Heart left ventricle (tissue), 16 donors: ENCODE measurements around the gene ABHD16B. TPM values are rescaled to one million over a fixed set of nuclear protein-coding genes. Genes with fewer than 3 reads are reported as not detected.

Source experiments
- ATAC-seq, 4 donors: fragments of 200-7000 bp; cut with Tn5 transposase; one replicate each; pipeline ENCODE4 v1.9.1; 2020 to 2022; ENCODE audit warnings: moderate library complexity in 4 of 4, mild to moderate bottlenecking in 3 of 4, moderate number of reproducible peaks in 1 of 4
- DNase-seq, 5 donors: peaks; one replicate each; pipeline ENCODE4 v3.0.0-alpha.2; 2020
- H3K27ac ChIP-seq, 12 donors: fragments of 200-600 bp; sonication (generic) in 4 of 12; one replicate each; pipeline versions ENCODE4 v1.5.0 to v1.8.0; 2016 to 2022; ENCODE audit warnings: mild to moderate bottlenecking in 2 of 12
- H3K27me3 ChIP-seq, 9 donors: fragments of 200-600 bp; sonication (generic) in 2 of 9; one replicate each; pipeline versions ENCODE4 v1.5.1 to v1.8.0; 2016 to 2022; ENCODE audit warnings: mild to moderate bottlenecking in 3 of 9
- H3K36me3 ChIP-seq, 9 donors: fragments of 200-600 bp; sonication (generic) in 2 of 9; one replicate each; pipeline versions ENCODE4 v1.5.0 to v1.8.0; 2018 to 2022; ENCODE audit warnings: mild to moderate bottlenecking in 2 of 9
- H3K4me1 ChIP-seq, 12 donors: fragments of 200-600 bp; sonication (generic) in 4 of 12; one replicate each; pipeline versions ENCODE4 v1.5.0 to v1.8.0; 2016 to 2022; ENCODE audit warnings: mild to moderate bottlenecking in 3 of 12
- H3K4me3 ChIP-seq, 12 donors: fragments of 200-600 bp; sonication (generic) in 4 of 12; one replicate each; pipeline versions ENCODE4 v1.5.0 to v1.8.0; 2017 to 2022; ENCODE audit warnings: mild to moderate bottlenecking in 9 of 12, moderate library complexity in 4 of 12
- H3K9me3 ChIP-seq, 12 donors: fragments of 200-600 bp; sonication (generic) in 4 of 12; one replicate each; pipeline versions ENCODE4 v1.5.0 to v1.8.0; 2016 to 2022; ENCODE audit warnings: mild to moderate bottlenecking in 1 of 12
- CTCF ChIP-seq, 12 donors: fragments of 200-600 bp; sonication (generic) in 4 of 12; IDR thresholded peaks; one replicate each; pipeline versions ENCODE4 v1.5.0 to v1.8.0; 2018 to 2022; ENCODE audit warnings: antibody characterized with exemption in 12 of 12, mild to moderate bottlenecking in 5 of 12
- POLR2A ChIP-seq, 2 donors: fragments of 450-650 bp; IDR thresholded peaks; one replicate each; pipeline ENCODE4 v1.6.1; 2017; ENCODE audit warnings: antibody characterized with exemption in 2 of 2, mild to moderate bottlenecking in 2 of 2, moderate library complexity in 2 of 2
- WGBS, 4 donors: extraction: QIAGEN DNeasy Blood & Tissue Kit in 2 of 4; methylation state at CpG; one replicate each; pipeline versions ENCODE4 v1.1.5 to v1.1.7; 2013 to 2018; 5-methylcytosine and 5-hydroxymethylcytosine counted together
- intact Hi-C, 10 donors: fragments of 100-400 bp; cut with DNase I; formaldehyde crosslinking; loops; one replicate each; pipeline versions ENCODE4 v1.11.1 to v1.14.2; 2022
- polyA plus RNA-seq, 2 donors: library from polyadenylated mRNA; stranded (reverse); fragments of 200-250 nt; gene quantifications; one replicate each; pipeline ENCODE4 v1.2.3, GENCODE V29; 2013
- total RNA-seq, 9 donors: library from RNA; depleted of rRNA in 2 of 9; stranded (reverse); fragments of >200 nt in 2 of 9; fragmentation: NEBNext Ultra II Directional in 3 of 9; extraction: Animal tissue kit (Norgen Biotek cat#: 25700) in 3 of 9; gene quantifications; one replicate each; pipeline versions ENCODE4 v1.1.0 to v1.2.4, GENCODE V29; 2016 to 2023
- donor health status: ischemic (EF 13 %, LVEDD 7.1; RV severe dilation, severe dysfunction).
- donor health status: healthy with polysubstance abuse.
- donor health status: DM: no; HTN: yes; CAD: no.
- donor health status: DM: no; HTN: no; CAD: no.
- donor health status: ischemic (EF 25% LVEDD 6.9; RV normal size, moderate dysfunction).
- donor health status: ischemic (EF 25% LVEDD 5.7; RV mildly dilated, moderate dysfunction).
- donor health status: healthy.
- donor health status: DM: yes; HTN: yes; CAD: no.
- donor health status: ischemic (EF 35%, LVEDD 5.7; RV mildly dilated, moderate dysfunction).
- donor health status: nonischemic (EF 11% LVEDD 7.7; RV severe dilation, severe dysfunction).
- donor health status: DM: yes; HTN: yes; CAD: no.
- donor health status: PGD.
- donor health status: ischemic (EF 29% LVEDD 5.4; RV normal size, mild dysfunction).
- donor health status: nonischemic (EF 23%, LVEDD 6.1; RV moderate dilation, normal function).

ABHD16B gene
- total and polyA plus RNA-seq, 11 donors = 0.12 to 0.72 TPM; not detected in 9

GRCh38 chr20:63859166-63859699, 2.1 kb upstream of the ABHD16B start:
- no peak for ATAC-seq
- no peak for DNase-seq
- WGBS, 4 donors = 27 to 45% (median 38%) methylated on average over 5 to 7 of the region's 7 CpGs
- Histone ChIP-seq H3K27ac (peak overlapping the region; percentile 49 to 88 (median 80)), H3K9me3 (no peaks in the 10 kb centered on the region), H3K4me1 (peaks cover 26 to 79% (median 61%) of the 10 kb centered on the region in 12 donors), H3K4me3 (peak overlapping the region in 1 of 12 donors; percentile 24), H3K36me3 (peaks cover 0 to 17% (median 4%) of the 10 kb centered on the region in 9 donors), H3K27me3 (no peaks in the 10 kb centered on the region)
- TF ChIP-seq POLR2A (IDR thresholded peaks at IDR 0.05) (no peak), CTCF (IDR thresholded peaks at IDR 0.05) (peak in 2 of 12 donors; percentile 21 to 40)
- intact Hi-C loops = loop anchor here in 7 of 10 donors (2.0 to 5.0 kb wide), 5 partner anchors 30 to 72 kb away; no protein-coding TSS in a partner anchor

GRCh38 chr20:63860325-63861051, 810 bp upstream of the ABHD16B start:
- intact Hi-C loops = loop anchor here in 9 of 10 donors (5.0 to 10.0 kb wide), 13 partner anchors 33 to 326 kb away; partner anchors contain the start of genes PTK6 (in 3 of the 9), ARFRP1 (in 1 of the 9), GMEB2 (in 1 of the 9) and RTEL1 (in 1 of the 9)
- peaks cover 0 to 17% (median 4%) of the 10 kb centered on the region in 9 donors for H3K36me3 ChIP-seq
- no peaks in the 10 kb centered on the region for H3K9me3 ChIP-seq
- peak overlapping the region in 8 of 12 donors; percentile 0 to 88 (median 22) for H3K27ac ChIP-seq
- DNase-seq = peak in 1 of 5 donors; percentile 69
- WGBS, 4 donors = 69 to 83% (median 78%) methylated on average over 16 to 17 of the region's 17 CpGs
- peaks cover 21 to 67% (median 51%) of the 10 kb centered on the region in 12 donors for H3K4me1 ChIP-seq
- TF ChIP-seq CTCF (IDR thresholded peaks at IDR 0.05) (no peak), POLR2A (IDR thresholded peaks at IDR 0.05) (no peak)
- no peak for ATAC-seq
- H3K4me3 ChIP-seq = no peak overlapping the region
- no peaks in the 10 kb centered on the region for H3K27me3 ChIP-seq

- TF ChIP-seq CTCF (IDR thresholded peaks at IDR 0.05) (no peak), POLR2A (IDR thresholded peaks at IDR 0.05) (no peak)
- Histone ChIP-seq H3K36me3 (peaks cover 0 to 17% (median 4%) of the 10 kb centered on the region in 9 donors), H3K4me3 (no peak overlapping the region), H3K27ac (no peak overlapping the region), H3K27me3 (no peaks in the 10 kb centered on the region), H3K9me3 (no peaks in the 10 kb centered on the region), H3K4me1 (peaks cover 17 to 70% (median 47%) of the 10 kb centered on the region in 12 donors)
- WGBS, 4 donors = 95 to 97% (median 96%) methylated on average over 53 to 95 of the region's 95 CpGs
- ATAC-seq (no peak), DNase-seq (peak in 1 of 5 donors; percentile 69)
- intact Hi-C loops = loop anchor here in 9 of 10 donors (5.0 to 10.0 kb wide), 13 partner anchors 35 to 327 kb away; partner anchors contain the start of genes PTK6 (in 3 of the 9), ARFRP1 (in 1 of the 9), GMEB2 (in 1 of the 9) and RTEL1 (in 1 of the 9)
These were observed 943 bp downstream of the ABHD16B start for GRCh38 chr20:63861981-63862901.
